GM21717 (cell line): ENCODE data around the gene BHMT2.
A peak's percentile ranks its signal among the peaks of the same experiment; 100 is the strongest.

Experiments used
- ATAC-seq: cut with Tn5 transposase; IDR thresholded peaks from one replicate; pipeline ENCODE4 v1.9.1; 2021; ENCODE audit warnings: mild to moderate bottlenecking, moderate library complexity; ENCODE audit not compliant: unreplicated experiment

The BHMT2 gene

DNA sequence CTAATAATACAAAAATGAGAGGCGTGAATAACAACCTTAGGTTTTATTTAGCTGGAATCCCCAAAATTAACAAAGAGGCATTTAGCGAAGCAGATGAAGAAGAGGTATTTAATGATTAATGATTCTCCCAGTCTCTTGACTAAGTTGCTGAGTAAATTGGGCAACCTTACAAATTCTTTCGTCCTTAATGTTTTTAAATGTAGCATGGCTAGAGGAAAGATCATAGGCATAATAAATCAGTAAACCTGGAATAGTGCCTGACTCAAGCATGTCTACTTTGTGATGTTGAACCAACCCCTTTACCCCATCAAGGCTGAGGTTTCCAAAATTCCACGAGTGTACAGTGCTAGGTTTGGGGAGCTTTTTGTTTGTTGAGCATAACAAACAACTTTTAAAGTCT, 49.9 kb downstream of the BHMT2 start:
- no peak for ATAC-seq

GRCh38 chr5:79120221-79120620, 50.7 kb downstream of the BHMT2 start:
- ATAC-seq: no peak

DNA sequence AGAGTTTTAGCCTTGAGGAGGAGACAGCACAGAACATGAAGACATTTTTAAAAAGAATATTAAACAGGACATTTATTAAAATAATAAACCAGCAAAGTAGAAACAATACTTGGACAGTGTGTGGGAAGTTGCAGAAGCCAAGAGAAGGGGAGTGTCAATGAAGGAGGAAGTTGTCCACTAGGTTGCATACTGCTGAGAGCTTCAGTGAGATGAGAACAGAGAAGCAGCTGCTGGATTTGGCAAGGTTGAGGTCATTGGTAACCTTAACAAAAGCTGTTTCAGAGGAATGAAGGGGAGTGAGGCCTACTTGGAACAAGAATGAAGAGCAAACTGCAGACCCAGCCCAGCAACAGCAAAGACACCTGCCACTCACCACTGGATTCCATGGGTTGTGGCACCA, 53.4 kb downstream of the BHMT2 start:
- ATAC-seq: no peak

DNA sequence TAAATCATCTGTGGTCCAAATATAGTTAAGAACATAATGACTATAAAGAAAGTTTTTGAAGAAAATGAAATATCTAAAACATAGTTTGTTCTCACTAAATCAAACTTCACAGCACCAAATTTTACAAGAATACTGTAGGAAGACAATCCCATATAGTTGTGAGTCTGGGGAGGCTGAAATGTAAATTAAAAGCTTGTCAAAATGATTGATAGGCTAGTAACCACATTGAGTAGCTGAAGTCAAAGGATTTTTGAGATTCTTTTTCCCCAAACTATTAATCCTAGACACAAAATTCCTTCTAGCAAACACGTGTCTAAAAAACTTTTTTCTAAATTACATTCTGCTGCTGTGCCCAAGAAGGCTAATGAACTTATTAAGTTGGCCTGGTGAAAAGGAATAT, 55.0 kb downstream of the BHMT2 start:
- no peak for ATAC-seq

- no peak for ATAC-seq
Observed at GRCh38 chr5:79130781-79131180, 61.2 kb downstream of the BHMT2 start.

GRCh38 chr5:79133121-79133656, 63.6 kb downstream of the BHMT2 start:
- ATAC-seq: no peak

DNA sequence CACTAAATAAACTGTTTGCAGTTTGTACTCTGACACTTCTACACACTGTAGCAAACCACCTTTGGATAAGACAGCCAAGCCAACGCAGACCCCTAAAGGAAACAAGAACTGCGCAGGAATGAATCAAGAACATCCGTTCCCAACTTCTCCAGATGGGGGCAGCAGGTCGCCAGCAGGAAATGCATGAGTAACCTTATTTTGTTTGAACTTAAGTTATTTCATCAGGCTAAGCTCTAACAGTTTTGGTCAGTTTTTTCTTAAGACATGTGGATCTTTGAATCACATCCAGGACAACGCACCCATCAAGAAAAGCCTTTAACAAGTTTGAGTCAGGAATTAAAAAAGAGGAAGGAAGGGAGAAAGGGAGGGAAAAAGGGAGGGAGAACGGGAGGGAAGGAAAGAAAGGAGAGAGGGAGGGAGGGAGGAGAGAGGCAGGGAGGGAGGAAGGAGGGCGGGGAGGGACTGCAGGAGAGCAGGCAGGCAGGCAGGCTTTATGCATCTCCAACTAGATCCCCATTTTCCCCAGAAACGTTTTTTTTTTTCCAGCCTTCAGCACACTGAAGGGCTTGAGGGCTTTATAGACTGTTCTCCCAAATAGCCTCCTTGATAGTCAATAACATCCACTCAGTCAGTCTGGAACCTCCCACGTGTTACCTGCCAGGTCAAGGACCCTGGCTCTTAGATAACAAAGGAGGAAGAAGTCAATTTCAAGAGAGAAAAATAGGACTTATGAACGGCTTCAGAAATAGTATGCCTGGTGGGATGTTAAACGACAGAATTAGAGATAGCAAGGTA, 64.3 kb downstream of the BHMT2 start:
- ATAC-seq: no peak

DNA sequence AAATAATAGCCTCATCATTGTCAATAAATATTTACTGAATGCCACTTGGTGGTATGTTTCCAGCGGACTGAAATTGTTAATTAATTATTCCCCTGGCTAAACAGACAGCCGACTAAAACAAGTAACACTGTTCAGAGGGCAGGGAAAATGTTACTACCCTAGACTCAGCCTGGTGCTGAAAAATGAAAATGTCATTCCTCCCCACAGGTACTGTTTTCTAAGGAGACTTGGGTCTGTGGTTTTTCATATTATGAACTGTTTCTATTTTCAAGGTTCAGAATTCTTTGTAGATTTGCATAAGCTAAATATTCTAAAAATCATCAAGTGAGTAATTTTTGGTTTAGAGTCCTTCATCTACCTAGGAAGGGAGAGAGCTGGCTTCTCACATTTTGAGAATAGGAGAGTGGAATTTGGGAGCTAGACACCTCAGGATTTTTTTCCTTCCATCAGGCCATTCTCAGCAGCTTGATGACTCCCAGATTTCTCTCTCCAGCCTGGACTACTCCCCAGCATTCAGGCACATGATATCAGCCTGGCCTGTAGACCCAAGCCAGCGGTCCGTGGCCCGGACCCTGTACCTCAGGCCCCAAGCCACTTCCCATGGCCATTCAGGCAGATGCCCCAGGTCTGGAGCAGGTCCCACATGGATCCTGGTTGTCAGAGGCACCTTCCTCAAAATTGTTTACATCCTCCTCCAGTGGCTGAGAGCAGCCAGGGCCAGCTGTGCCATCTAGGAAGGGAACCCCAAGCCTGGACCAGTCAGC, 66.4 kb downstream of the BHMT2 start:
- ATAC-seq: peak; percentile 57

DNA sequence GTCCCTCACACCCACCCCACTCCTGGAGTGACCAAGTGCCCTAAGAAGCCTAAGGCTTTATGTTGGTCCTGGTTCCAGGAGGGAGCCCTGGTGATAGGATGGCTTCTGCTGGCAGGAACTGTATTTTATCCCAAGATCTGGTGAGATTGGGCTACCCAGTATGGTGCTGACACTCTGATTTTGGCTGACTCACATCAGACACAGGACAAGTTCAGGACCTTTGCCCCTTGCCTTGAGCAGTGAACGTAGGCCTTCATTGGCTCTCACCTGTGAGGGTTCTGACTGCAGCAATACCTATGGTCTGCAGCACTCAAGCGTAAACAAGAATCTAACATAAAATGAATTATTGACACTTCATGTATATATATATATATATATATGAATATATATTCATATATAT, 67.1 kb downstream of the BHMT2 start:
- ATAC-seq: peak; percentile 23
